Upper lobe of right lung (tissue), 1 donor: ENCODE measurements around the gene PTGES3L. TPM values are rescaled to one million over a fixed set of nuclear protein-coding genes. Genes with fewer than 3 reads are reported as not detected.
"Not testable (repeated sequence)": the region's sequence is repeated elsewhere in the genome, so short reads cannot be mapped to it uniquely, and the experiment has no call there.

Experiments
- ATAC-seq: fragments of 200-7000 bp; cut with Tn5 transposase; one replicate; pipeline ENCODE4 v1.9.1; 2020; ENCODE audit warnings: mild to moderate bottlenecking, moderate library complexity
- DNase-seq: peaks from one replicate; pipeline ENCODE4 v3.0.0-alpha.2; 2020
- H3K27ac ChIP-seq: fragments of 200-600 bp; one replicate; pipeline ENCODE4 v1.8.0; 2022
- H3K27me3 ChIP-seq: fragments of 200-600 bp; one replicate; pipeline ENCODE4 v1.8.0; 2022; ENCODE audit warnings: mild to moderate bottlenecking
- H3K36me3 ChIP-seq: fragments of 200-600 bp; one replicate; pipeline ENCODE4 v1.8.0; 2022
- H3K4me1 ChIP-seq: fragments of 200-600 bp; one replicate; pipeline ENCODE4 v1.8.0; 2022
- H3K4me3 ChIP-seq: fragments of 200-600 bp; one replicate; pipeline ENCODE4 v1.8.0; 2022; ENCODE audit warnings: mild to moderate bottlenecking
- H3K9me3 ChIP-seq: fragments of 200-600 bp; one replicate; pipeline ENCODE4 v1.8.0; 2022
- CTCF ChIP-seq: fragments of 200-600 bp; IDR thresholded peaks from one replicate; pipeline ENCODE4 v1.8.0; 2022; ENCODE audit warnings: antibody characterized with exemption
- intact Hi-C: fragments of 100-400 bp; cut with DNase I; formaldehyde crosslinking; loops from one replicate; pipeline ENCODE4 v1.11.0; 2022
- total RNA-seq: library from RNA; stranded (reverse); fragmentation: NEBNext Ultra II Directional; extraction: Animal tissue kit (Norgen Biotek cat#: 25700); gene quantifications from one replicate; pipeline ENCODE4 v1.2.1, GENCODE V29; 2021
- donor health status: DM: no; HTN: yes; CAD: no; lungs with severe emphysema.

PTGES3L gene
- total RNA-seq, 1 donor from 2014 or later: 0.38 TPM

GRCh38 chr17:42980274-42980765, 440 bp upstream of the PTGES3L start, which contains the start of gene RUNDC1:
Gene RUNDC1 (plus strand): TSS chr17:42980565. CDS start chr17:42980577, 12 bp downstream.
- intact Hi-C loops: no loop called here
- Histone ChIP-seq H3K27me3 (no peaks in the 10 kb centered on the region), H3K9me3 (no peaks in the 10 kb centered on the region), H3K4me3 (peak within 1 kb of the TSS; percentile 87), H3K4me1 (peaks cover 23% of the 10 kb centered on the region), H3K36me3 (peaks cover 5% of the 10 kb centered on the region), H3K27ac (peak within 1 kb of the TSS; percentile 83)
- ATAC-seq (peak; percentile 96), DNase-seq (peak; percentile 97)
- TF ChIP-seq CTCF: no peak

GRCh38 chr17:42975701-42976100, 4.2 kb downstream of the PTGES3L start:
- H3K4me3 ChIP-seq, intact Hi-C loops, ATAC-seq, H3K4me1 ChIP-seq, H3K27me3 ChIP-seq, H3K36me3 ChIP-seq, H3K27ac ChIP-seq, H3K9me3 ChIP-seq, DNase-seq: not testable (repeated sequence)

- DNase-seq (no peak), ATAC-seq (no peak)
- H3K36me3 ChIP-seq: no peaks in the 10 kb centered on the region
- TF ChIP-seq CTCF: no peak
- H3K4me3 ChIP-seq: no peak overlapping the region
- no peaks in the 10 kb centered on the region for H3K27me3 ChIP-seq
- intact Hi-C loops: no loop called here
- H3K27ac ChIP-seq: no peak overlapping the region
- peaks cover 8% of the 10 kb centered on the region for H3K4me1 ChIP-seq
- H3K9me3 ChIP-seq: no peaks in the 10 kb centered on the region
Measured at GRCh38 chr17:42975265-42975664, 4.6 kb downstream of the PTGES3L start.

GRCh38 chr17:42973323-42973722, 6.6 kb downstream of the PTGES3L start:
- H3K4me3 ChIP-seq, DNase-seq, H3K27me3 ChIP-seq, H3K27ac ChIP-seq, H3K36me3 ChIP-seq, H3K4me1 ChIP-seq, H3K9me3 ChIP-seq, intact Hi-C loops, ATAC-seq: not testable (repeated sequence)

- no peaks in the 10 kb centered on the region for H3K9me3 ChIP-seq
- no peak for TF ChIP-seq CTCF
- H3K27me3 ChIP-seq: no peaks in the 10 kb centered on the region
- no peak overlapping the region for H3K27ac ChIP-seq
- DNase-seq (no peak), ATAC-seq (no peak)
- no peak overlapping the region for H3K4me3 ChIP-seq
- H3K36me3 ChIP-seq: no peaks in the 10 kb centered on the region
- intact Hi-C loops: no loop called here
- H3K4me1 ChIP-seq: no peaks in the 10 kb centered on the region
Measured at GRCh38 chr17:42971589-42971988, 8.3 kb downstream of the PTGES3L start.

- intact Hi-C loops: no loop called here
- ATAC-seq (no peak), DNase-seq (no peak)
- Histone ChIP-seq H3K4me1 (no peaks in the 10 kb centered on the region), H3K9me3 (no peaks in the 10 kb centered on the region), H3K27me3 (no peaks in the 10 kb centered on the region), H3K4me3 (no peak overlapping the region), H3K36me3 (no peaks in the 10 kb centered on the region), H3K27ac (no peak overlapping the region)
- TF ChIP-seq CTCF: no peak
Measured at GRCh38 chr17:42969001-42969581, 10.8 kb downstream of the PTGES3L start.

GRCh38 chr17:42967925-42968324, 12.0 kb downstream of the PTGES3L start:
- H3K4me3 ChIP-seq: no peak overlapping the region
- H3K36me3 ChIP-seq: peaks cover under 1% of the 10 kb centered on the region
- H3K27me3 ChIP-seq: no peaks in the 10 kb centered on the region
- ATAC-seq (no peak), DNase-seq (no peak)
- peaks cover 5% of the 10 kb centered on the region for H3K4me1 ChIP-seq
- no peak overlapping the region for H3K27ac ChIP-seq
- TF ChIP-seq CTCF: no peak
- H3K9me3 ChIP-seq: no peaks in the 10 kb centered on the region
- intact Hi-C loops: no loop called here
